Tibial artery (tissue), 4 donors: ENCODE data around the gene HAUS7.

Experiments
- DNase-seq, 2 donors: peaks; one replicate each; pipeline ENCODE4 v3.0.0-alpha.2; 2019
- H3K27ac ChIP-seq, 2 donors: fragments of 200-600 bp; sonication (generic) in 1 of 2; 1 replicate in 1 of 2; 2 replicates in 1 of 2; pipeline ENCODE4 v1.5.1; 2018 to 2019; ENCODE audit warnings: mild to moderate bottlenecking in 1 of 2
- H3K27me3 ChIP-seq, 2 donors: fragments of 200-600 bp; sonication (generic) in 1 of 2; one replicate each; pipeline versions ENCODE4 v1.5.1 to v1.6.0; 2016 to 2019
- H3K36me3 ChIP-seq, 3 donors: fragments of 200-600 bp; sonication (generic) in 2 of 3; one replicate each; pipeline ENCODE4 v1.5.1; 2016 to 2019; ENCODE audit warnings: mild to moderate bottlenecking in 2 of 3
- H3K4me1 ChIP-seq, 4 donors: fragments of 200-600 bp; sonication (generic) in 2 of 4; 1 replicate in 3 of 4; 2 replicates in 1 of 4; pipeline ENCODE4 v1.5.1; 2016 to 2019
- H3K4me3 ChIP-seq, 2 donors: fragments of 200-600 bp; sonication (generic) in 1 of 2; 1 replicate in 1 of 2; 2 replicates in 1 of 2; pipeline ENCODE4 v1.5.1; 2018 to 2019; ENCODE audit warnings: mild to moderate bottlenecking in 2 of 2
- H3K9me3 ChIP-seq, 3 donors: fragments of 200-600 bp; sonication (generic) in 1 of 3; one replicate each; pipeline ENCODE4 v1.5.1; 2016 to 2019
- intact Hi-C: fragments of 100-400 bp; cut with DNase I; formaldehyde crosslinking; loops from one replicate; pipeline ENCODE4 v1.15.0; 2023; ENCODE audit warnings: low total_unique reads
- TF ChIP-seq, protein P1 (sequence below), 2 experiments: fragments of 200-600 bp in 1 of 2; fragments of 450-650 bp in 1 of 2; IDR thresholded peaks; one replicate each; pipeline ENCODE4 v1.5.1; 2017 to 2019; ENCODE audit warnings: antibody characterized with exemption in 2 of 2, mild to moderate bottlenecking in 1 of 2, moderate library complexity in 1 of 2

The HAUS7 gene

GRCh38 chrX:153423652-153424051 lies 46.7 kb downstream of the HAUS7 start:
- H3K9me3 ChIP-seq = peaks cover 0 to 4% (median 0%) of the 10 kb centered on the region in 3 donors
- H3K36me3 ChIP-seq = no peaks in the 10 kb centered on the region
- TF ChIP-seq, protein P1, sequence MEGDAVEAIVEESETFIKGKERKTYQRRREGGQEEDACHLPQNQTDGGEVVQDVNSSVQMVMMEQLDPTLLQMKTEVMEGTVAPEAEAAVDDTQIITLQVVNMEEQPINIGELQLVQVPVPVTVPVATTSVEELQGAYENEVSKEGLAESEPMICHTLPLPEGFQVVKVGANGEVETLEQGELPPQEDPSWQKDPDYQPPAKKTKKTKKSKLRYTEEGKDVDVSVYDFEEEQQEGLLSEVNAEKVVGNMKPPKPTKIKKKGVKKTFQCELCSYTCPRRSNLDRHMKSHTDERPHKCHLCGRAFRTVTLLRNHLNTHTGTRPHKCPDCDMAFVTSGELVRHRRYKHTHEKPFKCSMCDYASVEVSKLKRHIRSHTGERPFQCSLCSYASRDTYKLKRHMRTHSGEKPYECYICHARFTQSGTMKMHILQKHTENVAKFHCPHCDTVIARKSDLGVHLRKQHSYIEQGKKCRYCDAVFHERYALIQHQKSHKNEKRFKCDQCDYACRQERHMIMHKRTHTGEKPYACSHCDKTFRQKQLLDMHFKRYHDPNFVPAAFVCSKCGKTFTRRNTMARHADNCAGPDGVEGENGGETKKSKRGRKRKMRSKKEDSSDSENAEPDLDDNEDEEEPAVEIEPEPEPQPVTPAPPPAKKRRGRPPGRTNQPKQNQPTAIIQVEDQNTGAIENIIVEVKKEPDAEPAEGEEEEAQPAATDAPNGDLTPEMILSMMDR (IDR thresholded peaks at IDR 0.05) = no peak
- no peak overlapping the region for H3K27ac ChIP-seq
- no peaks in the 10 kb centered on the region for H3K4me1 ChIP-seq
- H3K4me3 ChIP-seq = no peak overlapping the region
- peak in 1 of 2 donors; percentile 30 for DNase-seq
- H3K27me3 ChIP-seq = no peaks in the 10 kb centered on the region
- intact Hi-C loops = no loop called here

DNA sequence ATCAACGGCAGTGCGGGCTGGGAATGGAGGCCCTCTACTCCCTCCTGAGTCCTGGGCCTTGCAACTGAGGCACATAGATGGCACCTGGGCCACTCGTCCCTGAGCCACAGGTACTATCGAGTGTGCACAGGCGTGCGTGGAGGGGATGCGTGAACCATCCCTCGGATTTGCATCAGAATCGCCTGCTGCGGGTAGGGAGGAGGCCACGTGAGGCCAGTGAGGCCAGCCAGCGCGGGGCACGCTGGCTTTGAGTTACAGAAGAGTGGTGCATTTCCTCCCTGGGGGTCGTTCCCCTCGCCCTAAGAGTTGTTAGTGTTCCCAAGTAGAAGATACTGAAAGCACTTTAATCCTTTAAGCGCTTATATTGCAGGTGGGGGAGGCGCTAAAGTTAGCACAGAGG lies 48.5 kb downstream of the HAUS7 start:
- TF ChIP-seq, protein P1 (IDR thresholded peaks at IDR 0.05) = no peak
- H3K4me1 ChIP-seq = no peaks in the 10 kb centered on the region
- intact Hi-C loops = no loop called here
- H3K27me3 ChIP-seq = no peaks in the 10 kb centered on the region
- H3K36me3 ChIP-seq = no peaks in the 10 kb centered on the region
- H3K4me3 ChIP-seq = no peak overlapping the region
- no peak for DNase-seq
- H3K27ac ChIP-seq = no peak overlapping the region
- H3K9me3 ChIP-seq = peaks cover 0 to 4% (median 0%) of the 10 kb centered on the region in 3 donors

DNA sequence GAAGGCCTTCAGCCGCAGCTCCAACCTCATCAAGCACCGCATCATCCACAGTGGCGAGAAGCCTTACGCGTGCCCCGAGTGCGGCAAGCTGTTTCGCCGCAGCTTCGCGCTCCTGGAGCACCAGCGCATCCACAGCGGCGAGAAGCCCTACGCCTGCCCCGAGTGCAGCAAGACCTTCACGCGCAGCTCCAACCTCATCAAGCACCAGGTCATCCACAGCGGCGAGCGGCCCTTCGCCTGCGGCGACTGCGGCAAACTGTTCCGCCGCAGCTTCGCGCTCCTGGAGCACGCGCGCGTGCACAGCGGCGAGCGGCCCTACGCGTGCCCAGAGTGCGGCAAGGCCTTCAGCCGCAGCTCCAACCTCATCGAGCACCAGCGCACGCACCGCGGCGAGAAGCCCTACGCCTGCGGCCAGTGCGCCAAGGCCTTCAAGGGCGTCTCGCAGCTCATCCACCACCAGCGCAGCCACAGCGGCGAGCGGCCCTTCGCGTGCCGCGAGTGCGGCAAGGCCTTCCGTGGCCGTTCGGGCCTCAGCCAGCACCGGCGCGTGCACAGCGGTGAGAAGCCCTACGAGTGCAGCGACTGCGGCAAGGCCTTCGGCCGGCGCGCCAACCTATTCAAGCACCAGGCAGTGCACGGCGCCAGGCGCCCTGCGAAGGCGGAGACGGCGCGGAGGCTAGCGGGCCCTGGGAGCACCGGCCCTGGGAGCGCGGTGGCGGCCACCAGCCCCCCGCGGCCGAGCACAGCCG lies 49.4 kb downstream of the HAUS7 start:
- intact Hi-C loops = no loop called here
- H3K4me1 ChIP-seq = no peaks in the 10 kb centered on the region
- H3K27me3 ChIP-seq = no peaks in the 10 kb centered on the region
- no peak overlapping the region for H3K27ac ChIP-seq
- H3K4me3 ChIP-seq = no peak overlapping the region
- H3K36me3 ChIP-seq = no peaks in the 10 kb centered on the region
- DNase-seq = no peak
- peaks cover 0 to 4% (median 0%) of the 10 kb centered on the region in 3 donors for H3K9me3 ChIP-seq
- TF ChIP-seq, protein P1 (IDR thresholded peaks at IDR 0.05) = no peak

- intact Hi-C loops = no loop called here
- H3K27ac ChIP-seq = no peak overlapping the region
- H3K27me3 ChIP-seq = peaks cover 0 to 3% of the 10 kb centered on the region in 2 donors
- no peaks in the 10 kb centered on the region for H3K4me1 ChIP-seq
- DNase-seq = no peak
- H3K36me3 ChIP-seq = no peaks in the 10 kb centered on the region
- no peak overlapping the region for H3K4me3 ChIP-seq
- TF ChIP-seq, protein P1 (IDR thresholded peaks at IDR 0.05) = no peak
- peaks cover 0 to 4% (median 0%) of the 10 kb centered on the region in 3 donors for H3K9me3 ChIP-seq
Measured at GRCh38 chrX:153417637-153418036, 52.7 kb downstream of the HAUS7 start.

DNA sequence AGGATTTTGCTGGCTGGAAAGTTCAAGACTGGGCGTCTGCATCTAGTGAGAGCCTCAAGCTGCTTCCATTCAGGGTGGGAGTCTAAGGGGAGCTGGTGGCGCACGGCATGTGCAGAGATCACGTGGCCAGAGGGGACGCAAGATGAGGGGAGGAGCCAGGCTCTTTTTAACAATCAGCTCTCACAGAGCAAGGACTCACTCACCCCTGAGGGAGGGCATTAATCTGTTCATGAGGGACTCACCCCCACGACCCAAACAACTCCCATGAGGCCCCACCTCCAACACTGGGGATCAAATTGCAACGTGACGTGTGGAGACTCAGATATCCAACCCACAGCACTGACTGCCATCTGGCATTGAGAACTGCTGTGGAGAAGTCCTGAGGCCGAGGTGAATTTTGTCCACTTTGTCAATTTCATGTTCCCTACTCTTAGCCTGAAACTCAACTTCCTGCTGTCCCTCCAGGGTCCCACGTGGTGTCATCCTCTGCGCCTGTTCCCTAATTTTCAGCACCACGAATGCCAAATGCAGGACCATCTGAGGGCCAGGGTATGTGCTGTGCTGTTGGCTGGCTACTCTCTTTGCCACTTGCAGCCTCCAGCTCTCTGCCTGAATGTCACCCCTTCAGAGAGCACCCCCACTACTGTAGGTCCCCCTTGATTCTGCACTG lies 53.5 kb downstream of the HAUS7 start:
- H3K4me1 ChIP-seq = peaks cover 0 to 3% (median 2%) of the 10 kb centered on the region in 4 donors
- no peak overlapping the region for H3K4me3 ChIP-seq
- no peak overlapping the region for H3K27ac ChIP-seq
- H3K27me3 ChIP-seq = peaks cover 0 to 3% of the 10 kb centered on the region in 2 donors
- no peak for DNase-seq
- no peaks in the 10 kb centered on the region for H3K36me3 ChIP-seq
- TF ChIP-seq, protein P1 (IDR thresholded peaks at IDR 0.05) = no peak
- intact Hi-C loops = no loop called here
- peaks cover 0 to 4% (median 0%) of the 10 kb centered on the region in 3 donors for H3K9me3 ChIP-seq
